C4-2B (cell line): Measurements from ENCODE around the gene FSIP1.

ENCODE experiments used
- H3K27ac ChIP-seq: fragments of 450-650 bp; 2 replicates; pipeline ENCODE4 v1.5.1; 2017
- ZFX ChIP-seq: fragments of 450-650 bp; IDR thresholded peaks from 2 replicates; pipeline ENCODE4 v1.6.1; 2017
- TF ChIP-seq, protein P1 (sequence below): fragments of 450-650 bp; conservative IDR thresholded peaks from 2 replicates; pipeline ENCODE4 v1.5.1; 2017; ENCODE audit warnings: mild to moderate bottlenecking

Gene FSIP1

DNA sequence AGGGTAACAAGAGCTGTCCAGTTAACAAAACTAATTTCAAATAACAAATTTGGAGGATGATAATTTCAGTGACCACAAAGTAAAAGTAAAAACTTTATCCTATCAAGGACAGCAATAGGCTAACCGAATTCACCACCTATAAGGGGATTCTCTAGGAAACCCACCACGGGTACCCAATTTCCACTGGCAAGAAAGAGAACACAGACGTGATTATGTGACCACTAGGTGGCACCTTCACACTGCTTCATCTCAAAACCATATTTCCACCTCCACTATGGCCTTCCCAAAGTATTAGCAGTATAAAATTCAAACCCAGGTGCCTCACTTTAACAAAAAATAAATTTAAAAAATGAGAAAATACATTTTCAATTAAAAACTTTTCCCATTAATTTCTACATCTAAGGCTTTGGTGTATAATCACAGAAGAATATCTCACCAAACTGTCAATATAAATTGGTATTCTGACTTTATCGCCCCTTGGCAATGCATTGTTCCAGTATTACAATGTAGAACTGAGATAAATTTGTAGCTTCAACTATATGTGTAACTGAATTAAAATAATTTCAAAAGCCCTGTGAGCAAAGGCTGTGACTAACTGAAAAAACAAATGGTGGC, 96.5 kb downstream of the FSIP1 start:
- H3K27ac ChIP-seq = no peak overlapping the region
- TF ChIP-seq ZFX = no peak
- TF ChIP-seq, protein P1, sequence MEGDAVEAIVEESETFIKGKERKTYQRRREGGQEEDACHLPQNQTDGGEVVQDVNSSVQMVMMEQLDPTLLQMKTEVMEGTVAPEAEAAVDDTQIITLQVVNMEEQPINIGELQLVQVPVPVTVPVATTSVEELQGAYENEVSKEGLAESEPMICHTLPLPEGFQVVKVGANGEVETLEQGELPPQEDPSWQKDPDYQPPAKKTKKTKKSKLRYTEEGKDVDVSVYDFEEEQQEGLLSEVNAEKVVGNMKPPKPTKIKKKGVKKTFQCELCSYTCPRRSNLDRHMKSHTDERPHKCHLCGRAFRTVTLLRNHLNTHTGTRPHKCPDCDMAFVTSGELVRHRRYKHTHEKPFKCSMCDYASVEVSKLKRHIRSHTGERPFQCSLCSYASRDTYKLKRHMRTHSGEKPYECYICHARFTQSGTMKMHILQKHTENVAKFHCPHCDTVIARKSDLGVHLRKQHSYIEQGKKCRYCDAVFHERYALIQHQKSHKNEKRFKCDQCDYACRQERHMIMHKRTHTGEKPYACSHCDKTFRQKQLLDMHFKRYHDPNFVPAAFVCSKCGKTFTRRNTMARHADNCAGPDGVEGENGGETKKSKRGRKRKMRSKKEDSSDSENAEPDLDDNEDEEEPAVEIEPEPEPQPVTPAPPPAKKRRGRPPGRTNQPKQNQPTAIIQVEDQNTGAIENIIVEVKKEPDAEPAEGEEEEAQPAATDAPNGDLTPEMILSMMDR = peak; percentile 89

DNA sequence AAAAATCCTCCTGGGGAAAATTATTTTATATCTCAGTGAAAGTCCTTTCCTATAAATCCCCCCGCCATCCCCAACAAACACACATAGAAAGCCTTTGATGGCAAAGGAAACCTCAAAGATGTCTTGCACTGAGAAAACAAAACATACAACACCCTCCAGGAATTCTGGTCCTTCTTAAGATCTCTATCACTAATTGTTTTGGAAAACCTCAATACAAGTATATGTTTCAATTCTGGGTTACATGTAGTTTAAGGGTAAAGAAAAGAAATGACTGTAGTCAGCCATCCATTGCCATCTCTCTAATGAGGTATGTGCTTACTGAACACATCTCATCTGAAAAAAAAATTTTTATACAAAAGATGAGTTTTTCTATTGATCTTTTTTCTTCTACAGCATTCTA, 97.3 kb downstream of the FSIP1 start:
- TF ChIP-seq, protein P1 = no peak
- no peak for TF ChIP-seq ZFX

DNA sequence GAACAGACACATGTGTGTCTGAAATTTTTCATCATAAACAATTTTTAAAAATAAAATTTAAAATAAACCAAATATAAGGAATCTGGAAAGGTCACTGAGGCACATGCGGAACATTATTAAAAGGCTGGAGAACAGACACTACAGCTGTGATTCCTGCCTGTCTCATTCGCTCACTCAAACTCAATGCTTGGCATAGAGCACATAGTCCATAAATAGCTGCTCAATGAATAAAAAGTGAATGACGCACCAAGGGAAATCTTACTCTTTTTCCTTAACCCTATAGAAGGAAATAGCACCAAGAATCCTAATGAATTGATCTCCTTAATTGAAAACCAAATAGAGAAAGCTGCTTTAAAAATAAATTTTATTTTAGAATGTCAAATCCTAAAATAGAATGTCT, 98.4 kb downstream of the FSIP1 start:
- no peak for TF ChIP-seq ZFX
- TF ChIP-seq, protein P1 = no peak
- no peak overlapping the region for H3K27ac ChIP-seq

More for the DNA sequence above, 97.3 kb downstream of the FSIP1 start:
- H3K27ac ChIP-seq = no peak overlapping the region

DNA sequence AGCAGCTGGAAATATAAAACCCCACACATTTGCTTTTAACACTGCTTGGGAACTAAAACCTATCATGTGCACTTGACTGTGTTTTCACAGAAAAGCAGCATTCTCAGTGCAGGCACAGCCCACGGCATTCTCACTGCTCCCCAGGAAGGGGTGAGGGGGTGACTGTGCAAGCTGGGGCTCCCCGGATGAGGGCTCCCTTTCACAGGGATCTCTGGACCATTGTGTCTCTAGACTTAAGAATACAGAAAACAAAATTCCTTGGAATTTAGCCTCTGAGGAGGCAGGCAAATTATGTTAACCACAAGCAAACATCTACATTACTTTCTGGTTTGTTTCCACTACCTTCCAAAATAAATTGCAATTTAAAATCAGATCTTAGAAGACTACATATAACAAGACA, 100.3 kb downstream of the FSIP1 start:
- no peak for TF ChIP-seq ZFX
- TF ChIP-seq, protein P1 = no peak
- H3K27ac ChIP-seq = no peak overlapping the region

DNA sequence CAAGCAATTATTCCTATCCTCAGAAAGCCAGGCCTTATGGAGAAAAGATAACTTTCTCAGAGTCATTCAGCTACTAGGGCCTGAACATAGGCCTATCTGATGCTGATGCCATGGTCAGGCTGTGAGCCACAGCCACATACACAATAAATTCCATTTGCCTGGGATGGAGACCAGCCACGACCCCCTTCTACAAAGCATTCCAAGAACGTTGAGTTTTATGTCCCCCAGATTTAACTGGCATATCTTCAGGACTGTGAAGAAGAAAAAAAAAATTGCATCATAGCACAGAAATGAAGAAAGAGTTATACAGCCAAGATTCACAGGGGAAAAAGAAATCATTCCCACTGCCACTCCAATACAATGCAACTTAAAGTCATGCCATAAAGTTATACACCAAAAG, 101.8 kb downstream of the FSIP1 start:
- TF ChIP-seq, protein P1 = no peak
- no peak for TF ChIP-seq ZFX
- H3K27ac ChIP-seq = no peak overlapping the region

DNA sequence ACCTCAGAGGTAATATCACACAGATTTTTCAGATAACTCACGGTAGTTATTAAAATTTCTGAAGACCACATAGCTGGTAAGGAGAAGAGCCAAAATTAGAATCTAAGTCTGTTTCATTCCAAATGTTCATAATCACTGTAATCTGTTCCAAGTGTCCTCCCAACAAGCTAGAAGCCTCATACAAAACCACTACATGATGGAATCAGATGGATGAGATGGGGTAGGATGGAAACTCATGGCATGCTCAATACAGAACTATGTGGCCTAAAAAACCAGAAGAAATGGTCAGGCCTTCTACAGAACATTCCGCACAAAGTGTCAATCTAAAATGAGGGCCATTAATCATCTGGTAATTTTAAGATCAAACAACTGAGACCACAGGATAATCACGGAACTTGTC, 110.0 kb downstream of the FSIP1 start:
- no peak overlapping the region for H3K27ac ChIP-seq
- TF ChIP-seq, protein P1 = no peak
- TF ChIP-seq ZFX = no peak

DNA sequence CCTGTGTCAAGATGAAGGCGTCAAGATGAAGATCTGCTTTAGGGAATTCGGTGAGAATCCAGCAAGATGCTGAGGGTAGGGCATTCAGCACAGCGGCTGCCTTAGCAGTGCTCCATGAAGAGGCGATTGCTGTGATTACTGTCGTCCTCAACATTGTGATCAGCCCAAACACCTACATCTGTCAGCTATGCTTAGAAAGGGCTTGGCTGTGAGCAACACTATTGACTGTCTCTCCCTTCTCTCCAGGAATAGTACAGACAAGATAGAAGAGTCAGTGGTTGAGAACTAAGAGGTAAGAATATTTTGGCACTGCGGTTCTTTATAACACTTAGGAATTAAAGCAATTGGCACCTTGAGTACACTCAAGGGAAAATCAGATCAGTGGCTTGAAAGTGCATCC, 110.5 kb downstream of the FSIP1 start:
- H3K27ac ChIP-seq = no peak overlapping the region
- TF ChIP-seq, protein P1 = no peak
- no peak for TF ChIP-seq ZFX
